Measurements from ENCODE around the gene HUNK. TPM values are rescaled to one million over a fixed set of nuclear protein-coding genes. Genes with fewer than 3 reads are reported as not detected.

Gene HUNK
- total and polyA plus RNA-seq, 2 experiments from 2014 or later: 7.1 to 10.8 TPM

- no peak for DNase-seq (ENCODE audit: low spot score)
- no peaks in the 10 kb centered on the region for H4K20me1 ChIP-seq (ENCODE audit: insufficient read depth, poor library complexity, severe bottlenecking)
- H3K27ac ChIP-seq: no peak overlapping the region
- peaks cover 56% of the 10 kb centered on the region for H3K79me2 ChIP-seq
- no peaks in the 10 kb centered on the region for H3K27me3 ChIP-seq
- no peak overlapping the region for H2AFZ ChIP-seq
- H3K9me3 ChIP-seq (ENCODE audit: low read depth): no peaks in the 10 kb centered on the region
- no peaks in the 10 kb centered on the region for H3K36me3 ChIP-seq (replicated peaks; ENCODE audit: insufficient read depth, low read depth)
- WGBS (ENCODE audit: low lambda C conversion rate, missing lambda C conversion rate): 58% methylated on average over 3 of the region's 3 CpGs
- H3K4me3 ChIP-seq: no peak overlapping the region
- TF ChIP-seq CTCF (IDR thresholded peaks at IDR 0.05; ENCODE audit: poor library complexity) (no peak), EZH2phosphoT487 (IDR thresholded peaks at IDR 0.05; ENCODE audit: low read depth, severe bottlenecking, unreplicated experiment) (no peak), EZH2 (IDR thresholded peaks at IDR 0.05; ENCODE audit: borderline replicate concordance) (no peak)
- H3K9me2 ChIP-seq (replicated peaks; ENCODE audit: insufficient read depth): no peaks in the 10 kb centered on the region
- no peak overlapping the region for H3K4me2 ChIP-seq
- H3K4me1 ChIP-seq (ENCODE audit: insufficient read depth): no peaks in the 10 kb centered on the region
These were observed 42.7 kb downstream of the HUNK start for GRCh38 chr21:31915566-31915965.

GRCh38 chr21:31917108-31917507 is 44.3 kb downstream of the HUNK start:
- no peak overlapping the region for H3K4me2 ChIP-seq
- no peaks in the 10 kb centered on the region for H3K9me2 ChIP-seq (replicated peaks; ENCODE audit: insufficient read depth)
- no peak for DNase-seq (ENCODE audit: low spot score)
- no peaks in the 10 kb centered on the region for H3K36me3 ChIP-seq (replicated peaks; ENCODE audit: insufficient read depth, low read depth)
- no peak overlapping the region for H3K4me3 ChIP-seq
- H4K20me1 ChIP-seq (ENCODE audit: insufficient read depth, poor library complexity, severe bottlenecking): no peaks in the 10 kb centered on the region
- no peak overlapping the region for H2AFZ ChIP-seq
- no peaks in the 10 kb centered on the region for H3K9me3 ChIP-seq (ENCODE audit: low read depth)
- H3K4me1 ChIP-seq (ENCODE audit: insufficient read depth): no peaks in the 10 kb centered on the region
- WGBS (ENCODE audit: low lambda C conversion rate, missing lambda C conversion rate): 92% methylated on average over 7 of the region's 7 CpGs
- H3K27me3 ChIP-seq: no peaks in the 10 kb centered on the region
- TF ChIP-seq EZH2 (IDR thresholded peaks at IDR 0.05; ENCODE audit: borderline replicate concordance) (no peak), CTCF (IDR thresholded peaks at IDR 0.05; ENCODE audit: poor library complexity) (no peak), EZH2phosphoT487 (IDR thresholded peaks at IDR 0.05; ENCODE audit: low read depth, severe bottlenecking, unreplicated experiment) (no peak)
- peaks cover 47% of the 10 kb centered on the region for H3K79me2 ChIP-seq
- no peak overlapping the region for H3K27ac ChIP-seq

GRCh38 chr21:31918250-31918775 is 45.5 kb downstream of the HUNK start:
- 96% methylated on average over 3 of the region's 3 CpGs for WGBS (ENCODE audit: low lambda C conversion rate, missing lambda C conversion rate)
- H3K9me2 ChIP-seq (replicated peaks; ENCODE audit: insufficient read depth): no peaks in the 10 kb centered on the region
- H4K20me1 ChIP-seq (ENCODE audit: insufficient read depth, poor library complexity, severe bottlenecking): no peaks in the 10 kb centered on the region
- DNase-seq (ENCODE audit: low spot score): no peak
- no peaks in the 10 kb centered on the region for H3K36me3 ChIP-seq (replicated peaks; ENCODE audit: insufficient read depth, low read depth)
- H3K4me2 ChIP-seq: no peak overlapping the region
- no peak overlapping the region for H3K4me3 ChIP-seq
- H3K9me3 ChIP-seq (ENCODE audit: low read depth): no peaks in the 10 kb centered on the region
- H3K79me2 ChIP-seq: peaks cover 46% of the 10 kb centered on the region
- no peak for TF ChIP-seq EZH2 (IDR thresholded peaks at IDR 0.05; ENCODE audit: borderline replicate concordance)
- no peak for TF ChIP-seq EZH2phosphoT487 (IDR thresholded peaks at IDR 0.05; ENCODE audit: low read depth, severe bottlenecking, unreplicated experiment)
- TF ChIP-seq CTCF (IDR thresholded peaks at IDR 0.05; ENCODE audit: poor library complexity): no peak
- H3K27me3 ChIP-seq: no peaks in the 10 kb centered on the region
- no peak overlapping the region for H2AFZ ChIP-seq
- H3K27ac ChIP-seq: no peak overlapping the region
- H3K4me1 ChIP-seq (ENCODE audit: insufficient read depth): no peaks in the 10 kb centered on the region
